ENCODE data around the gene ROBO1. TPM values are rescaled to one million over a fixed set of nuclear protein-coding genes. Genes with fewer than 3 reads are reported as not detected.

Gene ROBO1
- total RNA-seq, 1 donor from 2014 or later, result 19.4 TPM

DNA sequence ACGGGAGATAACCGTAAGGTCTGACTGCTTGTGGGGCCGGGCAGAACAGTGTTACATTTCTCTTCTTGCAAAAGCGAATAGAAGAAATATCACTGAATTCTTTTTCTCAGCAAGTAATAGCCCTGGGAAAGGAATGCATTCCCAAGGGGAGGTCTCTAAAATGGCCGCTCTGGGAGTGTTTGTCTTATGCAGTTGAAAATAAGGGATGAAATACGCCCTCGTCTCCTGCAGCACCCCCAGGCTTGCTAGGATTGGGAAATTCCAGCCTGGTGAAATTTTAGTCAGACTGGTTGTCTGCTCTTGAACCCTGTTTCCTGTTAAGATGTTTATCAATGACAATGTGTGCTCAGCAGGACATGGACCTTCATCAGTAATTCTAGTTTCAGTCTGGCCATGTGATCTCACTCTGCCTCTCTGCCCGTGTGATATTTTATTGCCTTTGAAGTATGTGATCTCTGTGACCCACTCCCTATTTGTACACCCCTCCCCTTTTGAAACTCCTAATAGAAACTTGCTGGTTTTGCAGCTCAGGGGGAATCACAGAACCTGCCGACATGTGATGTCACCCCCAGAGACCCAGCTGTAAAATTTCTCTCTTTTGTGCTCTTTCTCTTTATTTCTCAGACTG lies 715.6 kb downstream of the ROBO1 start:
- H3K4me3 ChIP-seq (ENCODE audit: low read depth, low read length), result no peak overlapping the region
- DNase-seq (ENCODE audit: low read depth), result no peak
- TF ChIP-seq CTCF (conservative IDR thresholded peaks at IDR 0.05; ENCODE audit: low read depth, low read length), result no peak

- no peak overlapping the region for H3K4me3 ChIP-seq (ENCODE audit: low read depth, low read length)
- DNase-seq (ENCODE audit: low read depth), result no peak
- no peak for TF ChIP-seq CTCF (conservative IDR thresholded peaks at IDR 0.05; ENCODE audit: low read depth, low read length)
Observed at GRCh38 chr3:79047581-79047980, 720.2 kb downstream of the ROBO1 start.

GRCh38 chr3:79041621-79042020 lies 726.2 kb downstream of the ROBO1 start:
- no peak overlapping the region for H3K4me3 ChIP-seq (ENCODE audit: low read depth, low read length)
- TF ChIP-seq CTCF (conservative IDR thresholded peaks at IDR 0.05; ENCODE audit: low read depth, low read length), result no peak
- no peak for DNase-seq (ENCODE audit: low read depth)

- TF ChIP-seq CTCF (conservative IDR thresholded peaks at IDR 0.05; ENCODE audit: low read depth, low read length), result no peak
- DNase-seq (ENCODE audit: low read depth), result no peak
- no peak overlapping the region for H3K4me3 ChIP-seq (ENCODE audit: low read depth, low read length)
Observed at GRCh38 chr3:79040701-79041100, 727.1 kb downstream of the ROBO1 start.

DNA sequence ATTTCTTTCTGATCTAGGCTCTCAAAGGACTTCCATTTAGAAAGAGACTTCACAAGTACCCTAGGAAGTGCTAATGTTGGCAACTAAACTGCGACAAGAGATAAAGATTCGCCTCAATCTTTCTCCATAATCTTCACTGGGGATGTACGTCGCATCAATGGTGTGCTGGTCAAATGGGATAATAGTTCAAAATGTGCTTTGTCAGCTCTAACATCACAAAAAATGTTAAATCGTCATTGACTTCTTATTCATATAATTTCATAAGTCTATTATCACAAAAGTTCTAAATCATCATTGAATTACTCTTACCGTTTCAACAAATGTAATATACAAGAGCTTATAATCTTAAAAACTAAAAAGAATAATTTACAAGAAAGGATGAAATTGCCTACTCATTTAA lies 727.7 kb downstream of the ROBO1 start:
- H3K4me3 ChIP-seq (ENCODE audit: low read depth, low read length), result no peak overlapping the region
- TF ChIP-seq CTCF (conservative IDR thresholded peaks at IDR 0.05; ENCODE audit: low read depth, low read length), result no peak
- no peak for DNase-seq (ENCODE audit: low read depth)

- DNase-seq (ENCODE audit: low read depth), result no peak
- no peak for TF ChIP-seq CTCF (conservative IDR thresholded peaks at IDR 0.05; ENCODE audit: low read depth, low read length)
- no peak overlapping the region for H3K4me3 ChIP-seq (ENCODE audit: low read depth, low read length)
Observed at GRCh38 chr3:79039192-79039591, 728.6 kb downstream of the ROBO1 start.

GRCh38 chr3:79038636-79039035 lies 729.2 kb downstream of the ROBO1 start:
- no peak for TF ChIP-seq CTCF (conservative IDR thresholded peaks at IDR 0.05; ENCODE audit: low read depth, low read length)
- no peak overlapping the region for H3K4me3 ChIP-seq (ENCODE audit: low read depth, low read length)
- no peak for DNase-seq (ENCODE audit: low read depth)

Data from epithelial cell of proximal tubule (primary cell).